Stomach (tissue), 9 donors: ENCODE measurements around the gene TEPSIN. TPM values are rescaled to one million over a fixed set of nuclear protein-coding genes. Genes with fewer than 3 reads are reported as not detected.

Source experiments
- DNase-seq, 2 donors: peaks; one replicate each; pipeline versions ENCODE4 v3.0.0 to v3.0.0-alpha.2; 2013 to 2019
- H3K27ac ChIP-seq, 5 donors: fragments of 200-600 bp in 4 of 5; sonication (generic) in 4 of 5; one replicate each; pipeline ENCODE4 v1.5.1; 2013 to 2019; ENCODE audit warnings: mild to moderate bottlenecking in 1 of 5, moderate library complexity in 1 of 5
- H3K27me3 ChIP-seq, 3 donors: fragments of 200-600 bp; sonication (generic); one replicate each; pipeline ENCODE4 v1.5.1; 2017 to 2019; ENCODE audit warnings: mixed run types in 1 of 3
- H3K36me3 ChIP-seq, 4 donors: fragments of 200-600 bp; sonication (generic); 1 replicate in 3 of 4; 2 replicates in 1 of 4; pipeline ENCODE4 v1.5.1; 2016 to 2019
- H3K4me1 ChIP-seq, 4 donors: fragments of 200-600 bp; sonication (generic); one replicate each; pipeline ENCODE4 v1.5.1; 2016 to 2019
- H3K4me3 ChIP-seq, 4 donors: fragments of 200-600 bp; sonication (generic) in 3 of 4; one replicate each; pipeline ENCODE4 v1.5.1; 2016 to 2019; ENCODE audit warnings: mild to moderate bottlenecking in 1 of 4
- H3K9me3 ChIP-seq, 4 donors: fragments of 200-600 bp; sonication (generic); one replicate each; pipeline ENCODE4 v1.5.1; 2016 to 2019
- CTCF ChIP-seq, 7 experiments: fragments of 450-650 bp in 4 of 7; fragments of 200-600 bp in 3 of 7; sonication (generic) in 3 of 7; IDR thresholded peaks; one replicate each; pipeline ENCODE4 v1.5.1; 2016 to 2019; ENCODE audit warnings: antibody characterized with exemption in 7 of 7, control low read depth in 2 of 7, mild to moderate bottlenecking in 1 of 7
- EP300 ChIP-seq: sonication (generic); formaldehyde crosslinking; IDR thresholded peaks from one replicate; pipeline ENCODE4 v1.6.1; 2017; ENCODE audit warnings: antibody characterized with exemption
- POLR2A ChIP-seq, 4 donors: fragments of 450-650 bp; IDR thresholded peaks; one replicate each; pipeline ENCODE4 v1.6.1; 2016; ENCODE audit warnings: antibody characterized with exemption in 4 of 4, control low read depth in 2 of 4, mild to moderate bottlenecking in 1 of 4, moderate library complexity in 1 of 4
- POLR2AphosphoS5 ChIP-seq, 3 donors: sonication (generic); formaldehyde crosslinking; IDR thresholded peaks; one replicate each; pipeline ENCODE4 v1.6.1; 2016; ENCODE audit warnings: antibody characterized with exemption in 3 of 3
- WGBS, 5 donors: extraction: QIAGEN DNeasy Blood & Tissue Kit in 3 of 5; methylation state at CpG; one replicate each; pipeline versions ENCODE4 v1.1.5 to v1.1.7; 2013 to 2018; 5-methylcytosine and 5-hydroxymethylcytosine counted together
- intact Hi-C: fragments of 100-400 bp; cut with DNase I; formaldehyde crosslinking; loops from one replicate; pipeline ENCODE4 v1.15.1; 2023; ENCODE audit warnings: low total_unique reads
- polyA plus RNA-seq, 3 donors: library from polyadenylated mRNA; stranded (reverse); fragments of 200-250 nt; gene quantifications; one replicate each; pipeline ENCODE4 v1.2.3, GENCODE V29; 2013
- total RNA-seq, 5 donors: library from RNA; depleted of rRNA; stranded (reverse); fragments of >200 nt; gene quantifications; one replicate each; pipeline versions ENCODE4 v1.1.0 to v1.2.3, GENCODE V29; 2014 to 2016
- donor health status: healthy with polysubstance abuse.
- donor health status: Bipolar disorder and iron deficiency.
- donor health status: healthy.

Gene TEPSIN
- total and polyA plus RNA-seq, 8 donors, result 9.4 to 295 (median 21.4) TPM

DNA sequence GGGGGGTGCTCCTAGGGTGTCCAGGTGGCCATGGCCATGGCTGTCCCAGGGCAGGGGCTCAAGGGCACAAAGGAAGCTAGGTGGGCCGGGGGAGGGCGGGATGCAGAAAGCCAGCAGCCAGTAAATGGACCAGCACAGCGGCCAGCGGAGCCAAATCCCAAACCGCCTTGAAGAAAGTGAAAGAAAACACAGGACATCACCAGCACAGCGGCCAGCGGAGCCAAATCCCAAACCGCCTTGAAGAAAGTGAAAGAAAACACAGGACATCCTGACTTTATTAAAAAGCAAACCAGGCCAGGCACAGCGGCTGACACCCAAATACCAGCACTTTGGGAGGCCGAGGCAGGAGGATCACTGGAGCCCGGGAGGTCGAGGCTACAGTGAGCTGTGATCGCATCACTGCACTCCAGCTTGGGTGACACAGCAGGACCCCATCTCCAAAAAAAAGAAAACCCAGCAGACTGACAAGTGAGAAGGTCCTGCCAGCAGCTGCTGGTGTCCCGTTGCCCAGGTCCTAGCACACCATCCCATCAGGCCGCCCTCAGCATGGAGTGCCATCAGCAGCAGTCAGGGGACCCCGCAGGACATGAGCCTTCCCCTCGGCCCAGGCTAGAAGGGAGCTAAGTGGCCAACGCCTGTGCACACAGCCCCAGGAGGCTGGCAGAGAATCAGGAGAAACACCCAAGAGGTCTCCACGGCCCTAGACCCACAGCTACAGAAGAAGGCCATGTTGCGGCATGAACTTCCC, 39.3 kb upstream of the TEPSIN start:
- Histone ChIP-seq H3K36me3 (peaks cover 67 to 98% (median 91%) of the 10 kb centered on the region in 4 donors), H3K4me3 (peak overlapping the region; percentile 1 to 32 (median 14)), H3K9me3 (no peaks in the 10 kb centered on the region), H3K27me3 (no peaks in the 10 kb centered on the region), H3K27ac (peak overlapping the region; percentile 34 to 77 (median 61)), H3K4me1 (peaks cover 13 to 31% (median 23%) of the 10 kb centered on the region in 4 donors)
- whole genome bisulfite sequencing, 5 donors, result 77 to 85% (median 82%) methylated on average over 17 to 20 of the region's 20 CpGs
- TF ChIP-seq EP300 (no peak), POLR2AphosphoS5 (IDR thresholded peaks at IDR 0.05) (no peak), POLR2A (IDR thresholded peaks at IDR 0.05) (no peak), CTCF (IDR thresholded peaks at IDR 0.05) (no peak)
- no peak for DNase-seq
- intact Hi-C loops, result no loop called here

- Histone ChIP-seq H3K27me3 (no peaks in the 10 kb centered on the region), H3K4me3 (peak overlapping the region; percentile 1 to 32 (median 14)), H3K36me3 (peaks cover 66 to 98% (median 91%) of the 10 kb centered on the region in 4 donors), H3K27ac (peak overlapping the region; percentile 34 to 77 (median 61)), H3K9me3 (no peaks in the 10 kb centered on the region), H3K4me1 (peaks cover 13 to 36% (median 25%) of the 10 kb centered on the region in 4 donors)
- TF ChIP-seq POLR2A (IDR thresholded peaks at IDR 0.05) (no peak), POLR2AphosphoS5 (IDR thresholded peaks at IDR 0.05) (peak in 1 of 3 donors; percentile 20)
- peak; percentile 48 to 80 for DNase-seq
- WGBS, 5 donors, result 14 to 38% (median 33%) methylated on average over 18 of the region's 18 CpGs
- intact Hi-C loops, result no loop called here
Observed at GRCh38 chr17:81277421-81277820, 38.6 kb upstream of the TEPSIN start.

- Histone ChIP-seq H3K4me1 (peaks cover 13 to 43% (median 25%) of the 10 kb centered on the region in 4 donors), H3K27me3 (no peaks in the 10 kb centered on the region), H3K4me3 (no peak overlapping the region), H3K27ac (peak overlapping the region in 1 of 5 donors; percentile 77), H3K9me3 (no peaks in the 10 kb centered on the region), H3K36me3 (peaks cover 59 to 98% (median 91%) of the 10 kb centered on the region in 4 donors)
- WGBS, 5 donors, result 83 to 89% (median 86%) methylated on average over 9 to 11 of the region's 11 CpGs
- DNase-seq, result no peak
- TF ChIP-seq EP300 (no peak), POLR2AphosphoS5 (IDR thresholded peaks at IDR 0.05) (no peak), CTCF (IDR thresholded peaks at IDR 0.05) (no peak), POLR2A (IDR thresholded peaks at IDR 0.05) (no peak)
- intact Hi-C loops, result no loop called here
Observed at GRCh38 chr17:81276781-81277180, 37.9 kb upstream of the TEPSIN start.

GRCh38 chr17:81274471-81274855, 35.6 kb upstream of the TEPSIN start:
- 88 to 98% (median 96%) methylated on average over 8 to 14 of the region's 14 CpGs for WGBS, 5 donors
- Histone ChIP-seq H3K27me3 (no peaks in the 10 kb centered on the region), H3K27ac (no peak overlapping the region), H3K4me3 (no peak overlapping the region), H3K4me1 (peaks cover 13 to 36% (median 21%) of the 10 kb centered on the region in 4 donors), H3K36me3 (peaks cover 58 to 97% (median 89%) of the 10 kb centered on the region in 4 donors), H3K9me3 (no peaks in the 10 kb centered on the region)
- no peak for DNase-seq
- TF ChIP-seq EP300 (no peak), POLR2A (IDR thresholded peaks at IDR 0.05) (no peak), POLR2AphosphoS5 (IDR thresholded peaks at IDR 0.05) (no peak), CTCF (IDR thresholded peaks at IDR 0.05) (no peak)
- intact Hi-C loops, result no loop called here
